Stimulated activated CD4-positive, alpha-beta T cell treated with anti-CD3 and anti-CD28 coated beads, Interleukin-12 subunit alpha, Interleukin-12 subunit beta, amount 100 ng/mL, for 4 hours (primary cell): ENCODE results near the gene PXK.
"Not testable (repeated sequence)": the region's sequence is repeated elsewhere in the genome, so short reads cannot be mapped to it uniquely, and the experiment has no call there.

ENCODE experiments used
- DNase-seq: peaks from one replicate; pipeline ENCODE4 v3.0.0-alpha.2; 2020

PXK gene

DNA sequence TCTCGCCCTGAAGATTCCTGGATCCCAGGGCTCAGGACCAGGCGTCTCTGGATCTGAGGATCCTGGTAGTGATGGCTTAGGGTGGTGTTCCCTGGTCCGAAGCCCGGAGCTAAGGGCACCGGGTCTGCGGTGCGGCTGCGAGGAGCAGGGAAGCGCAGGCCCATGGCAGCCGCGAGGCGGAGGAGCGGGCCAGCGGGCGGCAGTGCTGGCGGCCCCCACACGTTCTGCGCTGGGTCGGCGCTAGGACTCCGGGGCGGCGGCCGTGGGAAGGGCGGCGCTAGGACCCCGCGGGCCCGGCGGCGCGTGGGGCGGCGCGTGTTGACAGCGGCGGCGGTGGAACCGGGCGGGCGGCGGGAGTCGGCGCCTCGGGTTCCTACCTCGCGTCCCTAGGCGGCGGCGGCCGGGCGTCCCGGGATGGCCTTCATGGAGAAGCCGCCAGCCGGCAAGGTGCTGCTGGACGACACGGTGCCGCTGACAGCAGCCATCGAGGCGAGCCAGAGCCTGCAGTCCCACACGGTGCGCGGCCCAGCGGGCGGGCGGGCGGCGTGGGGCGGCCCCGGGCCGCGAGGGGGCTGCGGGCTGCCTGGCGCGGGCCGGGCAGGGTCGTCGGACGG is at the start of gene PXK:
PXK (plus strand) TSS at position 318 of the 614 bp plus-strand sequence; CDS start at position 415, 97 bp downstream.
- peak; percentile 78 for DNase-seq

DNA sequence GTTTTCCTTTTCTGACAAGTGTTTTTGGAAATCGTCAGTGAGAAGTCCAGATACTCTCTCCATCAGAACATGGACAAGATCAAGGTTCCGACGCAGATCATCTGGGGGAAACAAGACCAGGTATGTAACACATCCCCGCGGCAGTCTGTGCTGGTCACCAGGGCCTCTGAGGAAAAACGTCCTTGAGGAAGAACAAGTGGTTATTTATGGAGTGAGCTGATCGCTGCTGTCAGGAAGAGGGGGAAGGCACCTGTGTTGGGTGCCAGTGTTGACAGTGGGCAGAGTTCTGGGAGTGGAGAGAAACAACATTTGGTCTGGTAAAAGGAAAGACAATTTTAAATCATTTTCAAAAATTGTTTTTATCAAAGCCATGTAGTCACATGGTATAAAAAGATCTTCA is 47.4 kb upstream of the PXK start:
- no peak for DNase-seq

DNA sequence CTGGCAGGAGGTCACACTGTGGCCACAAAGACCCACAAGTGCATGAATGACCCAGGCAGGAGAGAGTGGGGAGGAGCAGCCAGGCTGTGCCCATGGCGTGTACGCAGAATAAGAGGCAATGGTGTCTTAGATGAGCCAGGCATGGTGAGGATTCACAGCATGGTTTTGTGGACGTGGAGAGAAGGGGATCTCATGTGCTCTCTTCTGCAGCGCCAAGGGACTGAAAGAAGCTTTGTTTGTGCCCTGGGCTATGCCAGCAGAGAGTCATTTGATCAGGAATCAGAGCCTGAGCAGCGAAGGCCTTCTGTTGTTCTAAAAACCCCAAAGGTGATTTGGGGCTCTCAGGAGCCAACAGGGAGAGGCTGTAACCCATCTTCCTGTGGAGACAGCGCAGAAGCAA is 45.3 kb upstream of the PXK start:
- DNase-seq, result no peak

DNA sequence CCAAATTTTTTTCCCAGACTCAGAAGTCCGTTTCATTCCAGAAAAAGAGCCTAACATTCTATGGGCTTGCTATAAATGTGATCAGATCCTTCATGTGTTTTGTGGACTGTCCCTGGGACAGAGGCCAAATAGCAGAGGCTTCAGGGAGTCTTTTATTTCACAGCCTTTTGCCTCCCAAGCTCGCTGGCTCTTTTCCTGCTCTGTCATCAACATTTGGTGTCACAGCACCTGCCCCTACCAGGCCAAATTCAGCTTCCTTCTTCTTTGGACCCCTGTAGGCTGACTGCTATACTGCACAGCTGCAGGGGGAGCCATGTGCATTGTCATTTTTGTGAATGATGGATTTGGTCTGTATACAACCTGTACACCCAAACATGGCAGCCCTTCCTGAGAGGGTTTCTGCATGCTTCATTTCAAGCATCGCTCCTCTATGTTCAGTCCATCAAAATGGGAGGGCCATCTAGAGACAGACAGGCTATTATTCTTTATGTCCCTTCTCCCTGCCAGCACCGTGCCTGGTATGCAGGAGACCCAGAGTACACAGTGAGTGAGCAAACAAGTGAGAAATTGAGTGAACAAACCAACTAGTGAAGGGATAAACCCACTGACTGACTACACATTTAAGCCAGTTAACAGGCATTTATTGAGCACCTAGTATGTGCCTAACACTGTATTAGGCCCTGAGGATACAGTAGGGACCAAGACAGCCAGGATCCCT is 44.5 kb upstream of the PXK start:
- DNase-seq, result no peak

DNA sequence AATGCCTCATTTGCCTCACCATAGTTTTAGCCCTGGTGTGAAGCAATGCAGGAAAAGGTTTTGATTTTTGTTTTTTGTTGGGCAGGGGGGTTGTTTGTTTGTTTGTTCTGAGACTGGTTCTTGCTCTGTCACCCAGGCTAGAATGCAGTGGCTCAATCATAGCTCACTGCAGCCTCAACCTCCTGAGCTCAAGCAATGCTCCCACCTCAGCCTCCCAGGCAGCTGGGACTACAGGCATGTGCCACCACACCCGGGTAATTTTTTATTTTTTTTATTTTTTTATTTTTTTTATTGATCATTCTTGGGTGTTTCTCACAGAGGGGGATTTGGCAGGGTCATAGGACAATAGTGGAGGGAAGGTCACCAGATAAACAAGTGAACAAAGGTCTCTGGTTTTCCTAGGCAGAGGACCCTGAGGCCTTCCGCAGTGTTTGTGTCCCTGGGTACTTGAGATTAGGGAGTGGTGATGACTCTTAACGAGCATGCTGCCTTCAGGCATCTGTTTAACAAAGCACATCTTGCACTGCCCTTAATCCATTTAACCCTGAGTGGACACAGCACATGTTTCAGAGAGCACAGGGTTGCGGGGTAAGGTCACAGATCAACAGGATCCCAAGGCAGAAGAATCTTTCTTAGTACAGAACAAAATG is 43.6 kb upstream of the PXK start:
- not testable (repeated sequence) for DNase-seq

DNA sequence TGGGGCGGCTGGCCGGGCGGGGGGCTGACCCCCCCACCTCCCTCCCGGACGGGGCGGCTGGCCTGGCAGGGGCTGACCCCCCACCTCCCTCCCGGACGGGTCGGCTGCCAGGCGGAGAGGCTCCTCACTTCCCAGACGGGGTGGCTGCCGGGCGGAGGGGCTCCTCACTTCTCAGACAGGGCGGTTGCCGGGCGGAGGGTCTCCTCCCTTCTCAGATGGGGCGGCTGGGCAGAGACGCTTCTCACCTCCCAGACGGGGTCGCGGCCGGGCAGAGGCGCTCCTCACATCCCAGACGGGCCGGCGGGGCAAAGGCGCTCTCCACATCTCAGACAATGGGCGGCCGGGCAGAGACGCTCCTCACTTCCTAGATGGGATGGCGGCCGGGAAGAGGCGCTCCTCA is 42.2 kb upstream of the PXK start:
- not testable (repeated sequence) for DNase-seq

DNA sequence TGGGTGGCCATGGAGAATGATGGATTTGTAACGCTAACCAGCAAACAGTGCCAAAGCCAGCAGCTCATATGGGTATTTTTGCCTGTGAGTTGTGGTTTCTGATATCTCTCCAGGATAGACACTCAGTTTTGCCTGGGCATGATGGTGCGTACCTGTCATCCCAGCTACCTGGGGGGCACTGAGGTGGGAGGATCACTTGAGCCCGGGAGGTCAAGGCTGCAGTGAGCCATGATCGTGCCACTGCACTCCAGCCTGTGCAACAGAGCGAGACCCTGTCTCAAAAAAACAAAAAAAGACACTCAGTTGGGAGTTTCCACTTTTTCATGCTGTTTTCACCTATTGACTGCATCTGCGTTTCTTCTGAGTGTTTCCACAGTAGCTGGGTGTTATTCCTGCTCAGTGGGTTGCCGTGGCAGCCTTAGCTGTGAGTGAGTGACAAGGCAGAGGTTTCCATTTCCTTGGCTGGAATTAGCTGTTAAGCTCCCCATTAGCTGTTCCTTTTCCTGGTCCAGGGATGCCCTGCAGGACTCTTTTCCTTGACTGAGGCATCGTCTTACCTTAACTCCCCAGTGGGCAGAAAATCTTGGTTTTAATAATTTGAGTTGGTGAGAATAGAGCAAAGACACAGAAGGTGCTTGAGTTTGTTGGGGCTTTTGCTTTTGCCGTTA is 40.9 kb upstream of the PXK start:
- no peak for DNase-seq

DNA sequence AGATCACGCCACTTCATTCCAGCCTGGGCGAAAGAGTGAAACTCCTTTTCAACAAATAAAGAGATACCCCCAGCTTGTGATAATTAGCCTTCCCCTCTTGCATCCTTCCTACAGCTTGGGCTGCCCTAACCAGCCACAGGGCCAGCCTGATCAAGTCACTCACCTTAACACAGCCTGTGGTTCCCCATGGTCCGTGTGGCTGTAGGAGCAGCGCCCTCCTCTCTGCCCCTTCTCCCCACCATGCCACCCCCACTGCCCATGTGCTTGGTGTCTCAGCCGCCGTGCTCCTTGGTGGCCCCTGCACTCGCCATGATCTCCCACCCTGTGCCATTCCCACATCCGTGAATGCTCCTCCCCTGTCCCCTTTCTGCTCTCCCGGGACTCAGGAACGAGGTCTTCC is 39.8 kb upstream of the PXK start:
- no peak for DNase-seq

DNA sequence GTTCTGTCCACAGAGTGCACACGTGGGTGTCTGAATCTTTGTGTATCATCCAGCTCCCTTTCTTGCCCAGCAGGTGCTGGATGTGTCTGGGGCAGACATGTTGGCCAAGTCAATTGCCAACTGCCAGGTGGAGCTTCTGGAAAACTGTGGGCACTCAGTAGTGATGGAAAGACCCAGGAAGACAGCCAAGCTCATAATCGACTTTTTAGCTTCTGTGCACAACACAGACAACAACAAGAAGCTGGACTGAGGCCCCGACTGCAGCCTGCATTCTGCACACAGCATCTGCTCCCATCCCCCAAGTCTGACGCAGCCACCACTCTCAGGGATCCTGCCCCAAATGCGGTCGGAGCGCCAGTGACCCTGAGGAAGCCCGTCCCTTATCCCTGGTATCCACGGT is 39.2 kb upstream of the PXK start:
- DNase-seq, result no peak

DNA sequence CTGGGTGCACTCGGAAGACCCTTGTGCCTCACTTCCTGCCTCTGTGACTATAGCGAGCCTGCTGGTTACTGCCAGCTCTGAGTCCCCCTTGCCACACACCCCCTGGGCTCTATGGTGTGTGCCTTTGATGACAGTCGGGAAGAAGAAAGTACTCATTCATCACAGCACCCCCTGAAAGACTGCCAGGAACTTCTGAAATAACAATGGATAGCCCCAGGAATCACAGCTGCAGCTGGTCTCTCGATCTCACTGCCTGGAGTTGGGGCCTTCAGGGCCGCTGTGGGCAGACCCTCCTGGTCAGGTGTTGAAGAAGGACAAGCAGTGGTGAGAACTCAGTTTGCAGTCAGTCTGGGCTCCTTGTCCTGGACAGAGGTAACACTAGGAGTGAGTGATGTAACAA is 36.4 kb upstream of the PXK start:
- no peak for DNase-seq

DNA sequence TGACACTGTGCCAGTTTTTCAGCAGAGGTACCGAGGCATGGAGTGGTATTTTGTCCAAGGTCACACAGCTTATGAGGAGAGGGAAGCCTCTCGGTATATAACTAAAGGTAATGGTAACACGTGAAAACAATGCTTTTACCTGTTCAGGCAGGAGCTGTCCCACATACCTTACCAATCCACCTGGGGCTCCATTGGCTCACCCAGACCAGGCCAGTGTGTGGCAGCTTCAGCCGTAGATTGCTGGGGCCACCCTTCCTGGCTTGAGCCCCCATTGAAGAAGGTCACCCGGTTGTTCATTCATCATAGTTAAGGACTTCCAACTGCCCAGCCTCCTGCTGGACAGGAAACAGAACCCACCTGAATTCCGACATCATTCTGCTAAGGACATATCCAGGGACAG is 35.8 kb upstream of the PXK start:
- no peak for DNase-seq

DNA sequence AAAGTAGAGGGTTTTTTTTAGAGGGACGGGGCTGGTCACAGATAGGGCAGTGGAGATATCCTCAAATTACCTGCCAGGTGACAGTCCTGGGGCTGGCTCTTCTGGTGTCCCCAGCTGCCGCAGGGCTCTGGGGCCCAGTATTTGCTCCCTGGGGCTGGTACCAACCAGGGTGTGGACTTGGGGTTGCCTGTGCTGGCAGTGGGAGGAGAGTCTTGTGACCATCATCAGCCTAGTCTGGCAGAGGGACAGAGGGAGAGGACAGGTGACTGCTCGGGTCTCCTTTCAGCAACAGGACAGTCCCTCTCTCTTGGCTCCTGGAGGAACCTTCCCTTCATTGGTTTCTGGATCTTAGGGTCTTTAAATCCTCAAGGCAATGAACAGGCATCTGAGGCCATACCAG is 34.5 kb upstream of the PXK start:
- no peak for DNase-seq

DNA sequence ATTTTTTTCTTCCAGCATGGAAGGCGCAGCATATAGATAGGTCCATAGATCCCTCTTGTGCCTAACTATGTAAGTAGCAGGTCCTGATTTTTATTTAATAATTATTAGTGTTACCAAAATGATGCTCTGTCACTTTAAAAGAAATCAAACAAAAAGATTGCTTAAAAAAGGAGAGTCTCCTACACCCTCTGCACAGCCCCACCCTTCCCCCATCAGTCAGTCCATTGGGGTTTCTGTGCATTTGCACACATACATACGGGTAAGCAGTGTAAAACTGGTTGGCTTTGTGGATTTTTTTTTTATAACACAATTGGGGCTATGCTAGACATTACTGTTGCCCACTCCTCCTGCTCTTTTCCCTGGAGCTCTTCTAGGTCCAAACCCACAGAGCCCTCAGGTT is 33.6 kb upstream of the PXK start:
- DNase-seq, result no peak

DNA sequence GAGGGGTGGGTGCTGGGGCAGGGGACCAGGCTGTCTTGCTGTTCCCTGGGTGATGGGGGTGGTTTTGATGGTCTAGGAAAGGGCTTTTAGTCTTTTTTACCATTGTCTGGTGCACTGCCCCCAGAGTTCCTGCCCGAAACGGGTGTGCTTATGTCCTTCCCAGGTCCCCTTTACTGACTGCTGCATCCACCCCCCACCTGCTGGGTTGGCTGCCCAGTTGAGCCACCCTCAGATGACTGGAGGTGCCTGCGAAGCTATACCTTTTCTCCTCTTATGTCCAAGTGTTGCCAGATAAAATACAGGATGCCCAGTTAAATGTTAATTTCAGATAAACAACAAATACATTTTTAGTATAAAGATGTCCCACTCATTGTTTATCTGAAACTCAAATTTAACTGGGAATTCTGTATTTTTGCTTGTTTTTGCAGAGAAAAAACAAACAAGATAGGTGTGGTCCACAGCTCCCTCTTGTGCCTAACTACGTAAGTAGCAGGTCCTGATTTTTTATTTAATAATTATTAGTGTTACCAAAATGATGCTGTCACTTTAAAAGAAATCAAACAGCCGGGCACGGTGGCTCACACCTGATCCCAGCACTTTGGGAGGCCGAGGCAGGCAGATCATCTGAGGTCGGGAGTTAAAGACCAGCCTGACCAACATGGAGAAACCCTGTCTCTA is 32.7 kb upstream of the PXK start:
- no peak for DNase-seq

DNA sequence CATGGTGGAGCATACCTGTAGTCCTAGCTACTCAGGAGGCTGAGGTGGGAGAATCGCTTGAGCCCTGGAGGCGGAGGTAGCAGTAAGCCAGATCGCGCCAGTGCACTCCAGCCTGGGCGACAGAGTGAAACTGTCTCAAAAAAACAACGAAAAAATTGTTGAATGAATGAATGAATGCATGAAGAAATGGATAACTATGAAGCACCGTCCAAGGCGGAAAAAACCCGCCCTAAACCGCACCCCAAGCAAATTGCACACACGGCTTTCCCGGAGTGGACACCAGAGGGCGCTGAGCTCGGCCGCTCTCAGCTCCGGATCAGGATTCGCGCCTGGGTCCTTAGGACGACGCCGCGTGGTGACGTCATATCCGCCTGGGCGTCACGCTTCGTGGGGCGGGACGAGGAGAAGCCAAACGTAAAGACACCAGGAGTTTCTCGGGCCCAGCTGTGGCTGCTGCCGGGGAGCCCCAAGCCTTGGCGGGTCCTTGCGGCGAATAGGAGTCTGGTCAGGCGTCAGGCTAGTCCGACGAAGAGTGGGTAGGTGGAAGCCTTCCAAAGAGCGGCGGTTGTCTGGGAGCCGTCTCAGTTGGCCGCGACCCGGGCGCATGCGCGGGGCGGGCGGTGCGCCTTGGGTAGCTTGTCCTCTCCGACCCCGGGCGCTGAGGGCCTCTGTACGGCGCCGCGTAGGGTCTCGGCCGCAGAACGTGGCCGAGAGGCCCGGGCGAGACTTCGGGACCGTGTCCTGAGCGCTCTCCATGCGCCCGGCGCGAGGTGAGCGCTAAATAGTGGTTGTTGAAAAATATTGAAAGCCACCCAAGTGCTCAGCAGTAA is 26.6 kb upstream of the PXK start, which contains the start of the genes HTD2 and RPP14:
HTD2 (plus strand) TSS at position 639 of the 830 bp plus-strand sequence. CDS start 11,094 bp downstream, outside the sequence.
RPP14 (plus strand) TSS at position 364 of the 830 bp plus-strand sequence. CDS start 4,085 bp downstream, outside the sequence.
- DNase-seq, result peak; percentile 99

DNA sequence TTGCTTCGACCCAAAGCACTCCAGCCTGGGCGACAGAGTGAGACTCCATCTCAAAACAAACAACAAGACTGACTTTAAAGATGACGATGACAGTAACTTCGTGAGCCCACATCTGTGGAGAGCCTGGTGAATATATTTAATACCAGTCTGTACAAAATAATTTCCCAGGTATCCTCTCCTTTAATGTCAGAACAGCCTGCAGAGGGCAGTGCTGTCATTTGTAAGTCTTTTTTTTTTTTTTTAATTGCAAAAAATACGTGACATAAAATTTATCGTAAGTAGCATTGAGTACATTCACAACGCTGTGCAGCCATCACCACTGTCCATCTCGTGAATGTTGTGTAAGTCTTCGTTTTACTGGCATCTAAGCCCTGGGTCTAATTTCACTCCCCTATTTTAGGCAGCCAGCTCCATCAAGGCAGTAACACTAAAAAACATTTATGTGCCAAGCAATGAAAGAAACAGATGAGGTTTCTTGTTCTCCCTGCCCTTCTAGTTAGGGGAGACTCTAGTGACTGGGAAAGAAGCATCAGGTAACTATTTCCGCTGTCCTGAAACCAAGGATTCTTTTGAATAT is 25.0 kb upstream of the PXK start:
- DNase-seq, result peak; percentile 20

DNA sequence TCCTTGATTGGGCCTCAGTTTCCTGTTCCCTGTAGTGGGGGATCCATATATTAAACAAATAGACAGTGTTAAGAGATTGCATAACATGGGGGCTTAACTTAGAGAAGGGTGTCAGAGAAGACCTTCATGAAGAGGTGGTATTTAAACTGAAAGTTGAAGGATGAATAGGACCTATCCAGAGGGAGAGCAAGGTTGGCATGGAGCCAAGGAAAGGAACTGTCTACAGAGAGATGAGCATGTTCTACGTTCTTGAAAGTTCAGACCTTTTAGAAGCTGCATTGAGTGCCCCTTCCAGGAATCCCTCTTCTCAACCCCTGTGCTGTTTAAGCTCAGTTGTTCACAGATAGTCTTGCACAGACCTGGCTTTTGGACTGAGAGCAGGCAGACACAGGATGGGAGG is 24.0 kb upstream of the PXK start:
- no peak for DNase-seq

DNA sequence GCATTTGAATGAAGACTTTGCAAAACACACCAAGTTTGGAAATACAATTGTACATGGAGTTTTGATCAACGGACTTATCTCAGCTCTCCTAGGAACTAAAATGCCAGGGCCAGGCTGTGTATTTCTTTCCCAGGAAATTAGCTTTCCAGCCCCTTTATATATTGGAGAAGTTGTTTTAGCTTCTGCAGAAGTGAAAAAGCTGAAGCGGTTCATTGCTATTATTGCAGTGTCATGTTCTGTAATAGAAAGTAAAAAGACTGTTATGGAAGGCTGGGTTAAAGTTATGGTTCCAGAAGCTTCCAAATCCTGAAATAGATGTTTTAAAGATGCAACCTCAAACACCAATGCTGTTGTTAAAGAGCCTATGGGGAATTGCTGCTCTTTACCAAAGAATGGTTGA is 14.9 kb upstream of the PXK start:
- no peak for DNase-seq

DNA sequence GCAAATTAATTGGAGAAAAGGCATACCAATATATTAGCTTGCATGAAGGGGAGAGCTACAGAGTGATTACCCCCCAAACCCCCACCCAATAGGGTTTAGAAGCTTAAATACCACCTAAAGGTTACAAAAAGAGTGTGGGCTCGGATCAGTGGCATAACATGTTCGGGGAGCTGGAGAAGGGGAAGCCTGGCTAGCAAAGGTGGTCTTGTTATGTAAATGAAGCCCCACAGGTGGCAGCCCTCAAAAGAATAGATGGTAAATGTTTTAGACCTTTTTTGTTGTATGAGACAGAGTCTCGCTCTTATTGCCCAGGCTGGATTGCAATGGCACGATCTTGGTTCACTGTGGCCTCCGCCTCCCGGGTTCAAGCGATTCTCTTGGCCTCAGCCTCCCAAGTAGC is 10.9 kb upstream of the PXK start:
- no peak for DNase-seq

DNA sequence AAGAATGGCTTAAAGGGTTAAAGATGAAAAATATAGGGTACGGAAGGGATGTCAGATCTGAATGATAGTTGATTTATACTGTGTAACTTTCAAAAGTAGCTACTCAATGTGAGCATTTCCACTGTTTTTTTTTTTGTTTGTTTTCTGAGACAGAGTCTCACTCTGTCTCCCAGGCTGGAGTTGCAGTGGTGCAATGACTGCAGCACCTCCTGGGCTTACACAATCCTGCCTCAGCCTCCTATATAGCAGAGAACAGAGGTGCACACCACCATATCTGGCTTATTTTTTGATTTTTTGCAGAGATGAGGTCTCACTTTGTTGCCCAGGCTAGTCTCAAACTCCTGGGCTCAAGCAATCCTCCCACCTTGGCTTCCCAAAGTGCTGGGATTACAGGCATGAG is 9.9 kb upstream of the PXK start:
- no peak for DNase-seq

DNA sequence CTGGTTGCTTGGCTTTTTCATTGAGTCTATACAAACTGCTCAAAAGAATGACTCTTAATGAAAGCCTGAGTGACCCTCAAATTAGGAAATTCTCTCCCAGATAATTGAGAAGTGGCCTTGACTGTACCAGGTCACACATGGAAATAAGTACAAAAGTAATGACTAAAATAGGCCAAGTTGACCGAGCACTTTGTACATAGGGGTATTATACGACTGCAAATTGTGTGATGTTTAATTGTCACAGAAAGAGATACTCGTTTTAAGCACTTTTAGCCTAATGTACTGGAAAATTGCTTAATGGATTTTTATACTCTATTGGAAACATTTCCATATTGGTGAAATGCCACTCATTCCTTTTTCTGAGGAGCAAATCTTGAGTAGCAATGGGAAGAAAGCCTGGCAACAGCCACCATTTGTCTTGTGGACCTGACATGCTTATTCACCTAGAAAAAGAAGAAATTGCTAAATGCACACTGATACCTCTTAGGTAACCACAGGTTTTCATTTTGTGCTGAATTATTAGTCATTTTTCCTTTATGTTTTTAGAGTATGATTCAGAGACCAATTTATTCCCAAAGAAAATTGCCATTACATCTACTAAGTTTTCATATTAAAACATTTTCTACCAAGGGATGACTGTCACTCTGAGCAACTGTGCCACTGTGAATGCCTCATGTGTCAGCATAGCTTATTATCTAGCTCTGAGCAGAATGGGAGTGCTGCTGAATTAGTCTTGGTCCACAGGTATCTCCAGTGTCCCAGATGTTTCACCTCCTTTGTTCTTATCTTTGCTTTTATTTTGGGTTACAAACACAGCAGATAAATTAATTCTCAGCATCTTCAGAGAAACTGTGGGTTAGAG is 8.9 kb upstream of the PXK start:
- no peak for DNase-seq
